IPS-15b (cell line): Measurements from ENCODE around the gene KLHL3.

Experiments used
- H3K27me3 ChIP-seq: one replicate; pipeline ENCODE4 v1.6.1; 2013; ENCODE audit warnings: low read length; ENCODE audit not compliant: control insufficient read depth, insufficient read depth
- H3K36me3 ChIP-seq: one replicate; pipeline ENCODE4 v1.6.1; 2013; ENCODE audit warnings: low read length; ENCODE audit not compliant: control insufficient read depth, insufficient read depth
- H3K4me1 ChIP-seq: one replicate; pipeline ENCODE4 v1.6.1; 2013; ENCODE audit warnings: mild to moderate bottlenecking, low read length; ENCODE audit not compliant: control insufficient read depth, insufficient read depth
- H3K4me3 ChIP-seq: one replicate; pipeline ENCODE4 v1.5.1; 2013; ENCODE audit warnings: low read depth, low read length
- H3K9ac ChIP-seq: one replicate; pipeline ENCODE4 v1.6.1; 2013; ENCODE audit warnings: low read depth, mild to moderate bottlenecking, low read length
- H3K9me3 ChIP-seq: one replicate; pipeline ENCODE4 v1.6.1; 2013; ENCODE audit warnings: mild to moderate bottlenecking, low read length; ENCODE audit not compliant: control insufficient read depth, insufficient read depth

KLHL3 gene

DNA sequence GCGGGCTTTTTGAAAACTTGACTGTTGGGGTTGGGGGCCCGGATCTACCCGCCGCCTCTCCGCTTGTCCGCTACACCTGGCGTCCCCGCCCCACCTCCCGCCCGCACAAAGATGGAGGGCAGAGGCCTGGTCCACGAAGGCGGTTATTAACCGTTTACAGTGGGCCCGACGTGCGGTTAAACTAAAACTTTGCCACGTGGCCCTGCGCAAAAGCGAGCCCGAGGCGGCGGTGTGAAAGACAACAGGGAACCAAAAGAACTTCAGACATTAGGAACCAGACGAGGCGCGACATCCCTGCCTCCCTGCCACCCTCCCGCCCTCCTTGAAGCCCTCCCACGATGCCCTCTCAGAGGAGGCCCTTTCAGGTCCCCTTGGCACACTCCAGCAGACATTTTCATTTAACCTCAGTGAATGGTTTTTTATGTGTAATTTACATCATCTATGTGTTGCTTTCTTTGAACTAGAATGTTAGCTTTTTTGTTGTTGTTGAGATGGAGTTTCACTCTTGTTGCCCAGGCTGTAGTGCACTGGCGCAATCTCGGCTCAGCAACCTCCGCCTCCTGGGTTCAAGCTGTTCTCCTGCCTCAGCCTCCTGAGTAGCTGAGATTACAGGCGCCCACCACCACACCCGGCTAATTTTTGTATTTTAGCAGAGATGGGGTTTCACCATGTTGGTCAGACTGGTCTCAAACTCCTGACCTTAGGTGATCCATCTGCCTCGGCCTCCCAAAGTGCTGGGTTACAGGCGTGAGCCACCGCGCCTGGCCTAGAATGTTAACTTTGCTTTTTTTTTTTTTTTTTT lies 19.3 kb upstream of the KLHL3 start:
- no peaks in the 10 kb centered on the region for H3K27me3 ChIP-seq
- peak overlapping the region; percentile 99 for H3K9ac ChIP-seq
- H3K9me3 ChIP-seq, result no peaks in the 10 kb centered on the region
- no peaks in the 10 kb centered on the region for H3K36me3 ChIP-seq
- H3K4me1 ChIP-seq, result peaks cover 8% of the 10 kb centered on the region
- H3K4me3 ChIP-seq, result peak overlapping the region; percentile 92

DNA sequence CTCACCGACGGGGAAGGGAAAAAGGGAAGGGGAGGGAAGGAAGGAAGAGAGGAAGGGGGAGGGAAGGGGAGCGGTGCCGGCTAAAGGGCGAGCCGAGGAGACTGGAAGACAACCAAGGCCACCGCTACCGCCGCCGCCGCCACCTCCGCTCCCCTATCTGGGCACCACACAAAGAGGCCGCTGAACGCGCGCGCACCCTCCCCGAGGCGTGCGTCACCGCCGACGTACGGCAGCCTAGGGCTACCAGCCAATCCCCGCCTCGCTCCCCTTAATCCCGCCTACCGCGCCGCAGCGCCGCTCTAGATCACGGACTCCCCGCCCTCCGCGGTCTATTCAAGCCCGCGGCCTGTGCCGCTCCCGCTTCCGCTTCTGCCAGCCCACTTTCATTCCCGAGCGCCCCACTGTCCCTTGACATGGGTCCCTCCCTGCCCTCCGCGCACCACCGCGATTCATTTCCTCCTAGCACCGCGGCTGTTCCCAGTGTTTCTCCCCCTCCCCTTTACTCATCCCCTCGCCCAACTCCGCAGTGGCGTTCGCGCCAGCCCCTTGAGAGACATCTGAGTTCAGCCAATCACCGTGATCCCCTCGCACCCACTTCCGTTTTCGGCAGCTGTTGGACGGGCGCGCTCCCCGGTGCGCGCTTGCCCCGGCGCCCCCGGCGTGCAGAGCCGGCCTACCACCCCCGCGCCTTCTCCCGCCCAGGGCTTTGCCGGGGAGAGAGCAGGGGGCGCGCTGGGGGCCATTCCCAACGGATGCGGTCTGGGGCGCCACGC lies 18.5 kb upstream of the KLHL3 start, which contains the start of gene HNRNPA0:
Gene HNRNPA0, minus strand, starts transcription at position 176 of the 773 bp plus-strand sequence. CDS start 297 bp downstream, outside the sequence.
- Histone ChIP-seq H3K9ac (peak within 1 kb of the TSS; percentile 99), H3K36me3 (no peaks in the 10 kb centered on the region), H3K4me3 (peak within 1 kb of the TSS; percentile 92), H3K27me3 (no peaks in the 10 kb centered on the region), H3K9me3 (no peaks in the 10 kb centered on the region), H3K4me1 (peaks cover 9% of the 10 kb centered on the region)

DNA sequence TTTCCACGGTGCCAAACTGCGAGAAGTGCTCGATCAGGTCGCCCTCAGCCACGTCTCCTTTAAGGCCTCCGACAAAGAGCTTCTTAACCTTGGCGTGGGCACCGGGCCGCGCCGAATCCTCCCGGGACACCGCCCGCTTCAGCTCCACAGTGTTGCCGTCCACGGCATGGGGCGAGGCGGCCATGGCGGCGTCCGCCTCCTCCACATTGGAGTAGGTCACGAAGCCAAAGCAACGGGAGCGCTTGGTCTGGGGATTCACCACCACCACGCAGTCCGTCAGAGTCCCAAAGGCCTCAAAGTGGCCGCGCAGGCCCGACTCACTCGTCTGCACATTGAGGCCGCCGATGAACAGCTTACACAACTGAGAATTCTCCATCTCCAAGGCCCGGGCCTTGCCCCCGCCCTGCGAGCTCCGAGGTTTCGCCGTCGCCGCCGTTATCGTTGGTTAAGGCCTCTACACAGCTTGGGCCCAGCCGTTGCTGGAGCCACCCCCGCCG lies 17.9 kb upstream of the KLHL3 start:
- H3K4me3 ChIP-seq, result peak overlapping the region; percentile 92
- H3K4me1 ChIP-seq, result peaks cover 9% of the 10 kb centered on the region
- H3K27me3 ChIP-seq, result no peaks in the 10 kb centered on the region
- H3K9me3 ChIP-seq, result no peaks in the 10 kb centered on the region
- H3K9ac ChIP-seq, result peak overlapping the region; percentile 99
- no peaks in the 10 kb centered on the region for H3K36me3 ChIP-seq

DNA sequence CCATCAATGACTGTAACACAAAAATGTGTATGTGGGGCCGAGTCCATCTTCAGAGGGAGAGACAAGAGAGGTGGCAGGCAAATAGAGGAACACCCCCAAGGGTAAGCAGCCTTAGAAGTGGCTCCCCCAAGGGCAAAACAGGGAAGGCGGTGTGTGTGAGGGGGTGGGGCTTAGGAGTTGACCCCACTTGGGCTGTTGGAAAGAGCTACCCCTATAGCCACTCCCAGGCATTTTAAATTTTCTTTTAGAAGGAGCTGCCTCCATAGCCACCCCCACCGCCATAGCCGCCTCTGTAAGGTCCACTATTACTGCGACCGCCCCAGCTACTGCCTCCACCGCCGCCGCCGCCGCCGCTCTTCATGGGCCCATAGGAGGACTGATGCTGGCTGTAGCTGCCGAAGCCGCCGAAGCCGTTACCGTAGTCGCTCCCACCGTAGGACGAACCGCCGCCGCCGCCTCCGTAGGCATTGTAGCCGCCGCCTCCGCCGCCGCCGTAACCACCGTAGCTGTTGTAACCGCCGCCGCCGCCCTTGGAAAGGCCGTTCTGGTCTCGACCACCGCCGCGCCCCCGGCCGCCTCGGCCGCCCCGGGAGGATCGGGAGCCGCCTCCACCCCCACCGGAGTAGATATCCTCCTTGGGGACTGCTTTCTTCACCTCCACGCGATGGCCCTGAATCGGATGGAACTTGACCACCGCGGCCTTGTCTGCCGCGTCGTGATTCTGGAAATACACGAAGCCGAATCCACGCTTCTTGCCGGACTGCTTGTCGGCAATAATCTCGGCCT lies 17.2 kb upstream of the KLHL3 start:
- no peaks in the 10 kb centered on the region for H3K27me3 ChIP-seq
- peak overlapping the region; percentile 92 for H3K4me3 ChIP-seq
- no peaks in the 10 kb centered on the region for H3K36me3 ChIP-seq
- peak overlapping the region; percentile 99 for H3K9ac ChIP-seq
- no peaks in the 10 kb centered on the region for H3K9me3 ChIP-seq
- H3K4me1 ChIP-seq, result peaks cover 9% of the 10 kb centered on the region

DNA sequence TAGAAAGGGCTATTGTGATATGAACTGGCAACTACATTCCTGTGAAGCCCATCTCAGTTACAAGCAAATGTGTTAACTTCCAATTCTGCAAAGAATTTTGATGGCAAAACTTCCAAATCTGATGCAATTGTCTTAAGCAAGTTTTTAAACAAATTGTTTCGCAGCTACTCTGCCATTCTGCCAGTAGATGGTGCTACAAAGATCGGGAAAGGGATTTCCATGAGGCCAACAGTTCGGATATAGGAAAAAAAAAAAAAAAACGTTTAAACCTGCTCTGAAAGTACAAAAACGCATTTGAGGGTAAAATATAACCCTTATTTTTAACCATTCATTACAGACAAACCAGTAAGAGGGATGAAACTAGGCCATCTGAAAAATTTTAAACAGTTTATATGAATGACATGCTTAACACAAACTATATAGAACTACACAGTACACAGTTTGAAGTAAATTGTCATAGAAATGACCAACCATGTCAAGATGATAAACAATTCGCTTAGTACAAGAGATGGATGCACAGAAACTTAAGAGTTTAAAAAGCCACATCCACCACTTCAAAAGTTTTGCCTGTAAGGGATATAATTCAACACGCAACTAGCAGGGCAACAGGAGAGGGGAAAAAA lies 16.1 kb upstream of the KLHL3 start:
- peaks cover 9% of the 10 kb centered on the region for H3K4me1 ChIP-seq
- H3K9ac ChIP-seq, result peak overlapping the region; percentile 51
- no peaks in the 10 kb centered on the region for H3K36me3 ChIP-seq

DNA sequence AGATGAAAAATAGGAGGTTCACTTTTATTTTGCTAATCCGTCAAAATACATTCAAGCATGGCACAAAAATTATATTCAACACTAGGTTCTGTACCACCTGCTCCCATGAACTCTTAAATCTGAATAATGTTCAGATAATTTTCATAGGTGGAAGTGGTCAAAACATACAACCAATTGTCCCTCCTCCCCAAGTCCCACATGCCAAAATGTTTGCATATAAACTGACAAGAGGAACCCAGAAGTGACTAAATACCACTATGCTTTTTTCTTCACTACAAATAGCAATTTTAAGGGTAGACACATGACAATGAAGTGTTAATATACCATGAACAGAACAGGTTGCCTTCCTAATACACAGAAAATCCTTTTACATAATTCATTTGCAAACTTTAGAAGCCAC lies 14.5 kb upstream of the KLHL3 start:
- Histone ChIP-seq H3K27me3 (no peaks in the 10 kb centered on the region), H3K9me3 (no peaks in the 10 kb centered on the region), H3K36me3 (no peaks in the 10 kb centered on the region), H3K4me1 (peaks cover 9% of the 10 kb centered on the region), H3K9ac (no peak overlapping the region), H3K4me3 (no peak overlapping the region)

More for the DNA sequence above, 16.1 kb upstream of the KLHL3 start:
- H3K9me3 ChIP-seq, result no peaks in the 10 kb centered on the region
- H3K4me3 ChIP-seq, result peak overlapping the region; percentile 92
- H3K27me3 ChIP-seq, result no peaks in the 10 kb centered on the region

DNA sequence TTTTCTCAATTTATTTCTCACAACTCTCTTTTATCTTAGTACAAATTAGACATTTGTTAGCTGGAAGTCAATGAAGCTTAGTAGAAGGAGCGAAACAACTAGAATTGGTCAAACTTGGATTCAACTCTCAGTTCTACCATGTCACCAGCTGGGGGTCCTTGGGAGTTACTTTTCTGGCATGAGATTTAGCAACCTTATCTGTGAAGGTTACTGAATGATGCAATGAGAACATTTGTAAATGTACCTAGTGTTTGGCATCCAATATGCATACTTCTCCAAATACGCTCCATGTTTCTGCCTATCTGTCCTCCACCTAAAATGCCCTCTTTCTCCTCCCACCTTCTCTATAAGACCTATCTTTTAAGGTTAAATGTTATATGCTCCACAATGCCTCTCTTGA lies 12.0 kb upstream of the KLHL3 start:
- H3K36me3 ChIP-seq, result no peaks in the 10 kb centered on the region
- H3K9me3 ChIP-seq, result no peaks in the 10 kb centered on the region
- H3K27me3 ChIP-seq, result no peaks in the 10 kb centered on the region
- peaks cover 9% of the 10 kb centered on the region for H3K4me1 ChIP-seq
- no peak overlapping the region for H3K4me3 ChIP-seq
- H3K9ac ChIP-seq, result no peak overlapping the region

DNA sequence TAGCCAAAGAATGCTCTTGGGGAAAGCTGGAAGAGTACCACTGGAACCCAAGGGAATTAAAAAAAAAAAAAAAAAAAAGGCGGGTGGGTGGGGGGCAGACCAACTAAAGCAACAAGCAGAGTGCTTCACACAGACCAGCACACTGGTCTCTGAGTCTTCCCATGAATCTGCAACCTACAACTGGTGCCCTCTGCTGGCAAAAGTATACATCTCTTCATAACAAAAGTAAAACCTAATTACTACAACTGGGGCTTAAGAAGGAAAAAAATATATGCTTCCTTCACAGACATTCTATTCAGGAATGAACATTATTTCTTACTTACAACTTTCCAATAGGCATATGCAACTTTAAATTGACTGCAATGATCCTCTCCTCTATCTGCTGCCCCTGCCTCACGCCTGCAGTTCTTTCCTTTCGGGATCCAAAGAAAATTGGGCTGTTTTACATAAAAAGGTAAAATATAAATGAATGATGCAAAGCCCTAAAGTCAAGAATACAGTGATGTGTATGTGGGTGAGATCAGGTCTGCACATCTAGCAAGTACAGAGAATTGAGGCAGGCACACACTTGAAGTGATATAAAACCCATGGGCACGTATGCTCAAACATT lies 7.2 kb upstream of the KLHL3 start:
- Histone ChIP-seq H3K36me3 (no peaks in the 10 kb centered on the region), H3K9me3 (no peaks in the 10 kb centered on the region), H3K4me1 (peaks cover 8% of the 10 kb centered on the region), H3K9ac (no peak overlapping the region), H3K4me3 (no peak overlapping the region), H3K27me3 (no peaks in the 10 kb centered on the region)

DNA sequence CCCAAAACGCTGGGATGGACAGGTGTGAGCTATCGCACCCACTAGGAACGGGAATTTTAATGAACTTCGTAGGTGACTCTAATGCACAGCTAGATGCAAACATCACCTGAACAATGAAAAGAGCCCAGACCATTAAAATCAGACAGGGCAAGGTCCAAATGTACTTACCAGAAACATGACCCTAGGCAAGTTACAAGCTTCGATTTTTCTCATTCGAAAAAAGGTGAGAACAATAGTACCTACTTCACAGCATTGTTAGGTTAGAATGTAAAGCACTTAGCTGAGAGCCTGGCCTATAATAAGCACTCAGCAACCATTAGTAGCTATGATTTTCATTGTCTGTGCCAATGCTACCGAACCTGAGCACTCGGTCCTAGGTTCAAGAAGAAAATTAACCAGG lies 5.8 kb upstream of the KLHL3 start:
- Histone ChIP-seq H3K4me1 (peaks cover 8% of the 10 kb centered on the region), H3K27me3 (no peaks in the 10 kb centered on the region), H3K9me3 (no peaks in the 10 kb centered on the region), H3K9ac (no peak overlapping the region), H3K36me3 (no peaks in the 10 kb centered on the region), H3K4me3 (no peak overlapping the region)

DNA sequence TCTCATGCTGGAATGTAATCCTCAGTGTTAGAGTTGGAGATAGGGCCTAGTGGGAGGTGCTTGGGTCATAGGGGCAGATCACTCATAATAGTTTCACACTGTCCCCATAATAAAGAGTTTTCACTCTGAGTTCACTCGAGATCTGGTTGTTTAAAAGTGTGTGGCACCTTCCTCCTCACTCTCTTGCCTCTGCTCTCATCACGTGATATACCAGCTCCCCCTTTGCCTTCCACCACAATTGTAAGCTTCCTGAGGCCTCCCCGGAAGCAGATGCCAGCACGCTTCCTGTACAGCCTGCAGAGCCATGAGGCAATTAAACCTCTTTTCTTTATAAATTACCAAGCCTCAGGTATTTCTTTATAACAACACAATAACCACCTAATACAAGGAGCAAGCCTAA lies 3.8 kb upstream of the KLHL3 start:
- H3K9me3 ChIP-seq, result no peaks in the 10 kb centered on the region
- no peaks in the 10 kb centered on the region for H3K27me3 ChIP-seq
- H3K4me1 ChIP-seq, result peaks cover 15% of the 10 kb centered on the region
- no peaks in the 10 kb centered on the region for H3K36me3 ChIP-seq
- no peak overlapping the region for H3K9ac ChIP-seq
- no peak overlapping the region for H3K4me3 ChIP-seq

DNA sequence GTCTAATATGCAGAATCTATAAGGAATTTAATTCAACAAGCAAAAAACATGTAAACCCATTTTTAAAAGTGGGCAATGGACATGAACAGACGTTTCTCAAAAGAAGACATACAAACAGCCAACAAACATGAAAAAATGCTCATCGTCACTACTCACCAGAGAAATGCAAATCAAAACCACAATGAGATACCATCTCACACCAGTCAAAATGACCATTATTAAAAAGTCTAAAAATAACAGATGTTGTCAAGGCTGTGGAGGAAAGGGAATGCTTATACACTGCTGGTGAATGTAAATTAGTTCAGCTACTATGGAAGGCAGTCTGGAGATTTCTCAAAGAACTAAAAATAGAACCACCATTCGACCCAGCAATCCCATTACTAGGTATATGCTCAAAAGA lies 3.1 kb upstream of the KLHL3 start:
- H3K4me1 ChIP-seq, result peaks cover 23% of the 10 kb centered on the region
- no peak overlapping the region for H3K4me3 ChIP-seq
- no peak overlapping the region for H3K9ac ChIP-seq
- H3K27me3 ChIP-seq, result no peaks in the 10 kb centered on the region
- no peaks in the 10 kb centered on the region for H3K36me3 ChIP-seq
- H3K9me3 ChIP-seq, result no peaks in the 10 kb centered on the region
